Measurements from ENCODE around the gene LSAMP. TPM values are rescaled to one million over a fixed set of nuclear protein-coding genes. Genes with fewer than 3 reads are reported as not detected.
A peak's percentile ranks its signal among the peaks of the same experiment; 100 is the strongest.

The LSAMP gene
- total and polyA plus RNA-seq, 2 donors, result 7.9 to 24.0 TPM

GRCh38 chr3:116164039-116164438 is 281.2 kb downstream of the LSAMP start:
- DNase-seq (ENCODE audit: extremely low spot score), result no peak
- Histone ChIP-seq H3K4me3 (ENCODE audit: low read depth, low read length) (no peak overlapping the region), H3K27ac (ENCODE audit: low read depth) (no peak overlapping the region), H3K4me1 (ENCODE audit: insufficient read depth) (no peaks in the 10 kb centered on the region), H3K36me3 (ENCODE audit: insufficient read depth) (no peaks in the 10 kb centered on the region)
- 73% methylated on average over 2 of the region's 2 CpGs for WGBS

GRCh38 chr3:116161575-116162525 is 283.4 kb downstream of the LSAMP start:
- H3K4me3 ChIP-seq (ENCODE audit: low read depth, low read length), result no peak overlapping the region
- H3K4me1 ChIP-seq (ENCODE audit: insufficient read depth), result no peaks in the 10 kb centered on the region
- no peak for DNase-seq (ENCODE audit: extremely low spot score)
- no peak overlapping the region for H3K27ac ChIP-seq (ENCODE audit: low read depth)
- 66% methylated on average over 5 of the region's 5 CpGs for WGBS
- H3K36me3 ChIP-seq (ENCODE audit: insufficient read depth), result no peaks in the 10 kb centered on the region

DNA sequence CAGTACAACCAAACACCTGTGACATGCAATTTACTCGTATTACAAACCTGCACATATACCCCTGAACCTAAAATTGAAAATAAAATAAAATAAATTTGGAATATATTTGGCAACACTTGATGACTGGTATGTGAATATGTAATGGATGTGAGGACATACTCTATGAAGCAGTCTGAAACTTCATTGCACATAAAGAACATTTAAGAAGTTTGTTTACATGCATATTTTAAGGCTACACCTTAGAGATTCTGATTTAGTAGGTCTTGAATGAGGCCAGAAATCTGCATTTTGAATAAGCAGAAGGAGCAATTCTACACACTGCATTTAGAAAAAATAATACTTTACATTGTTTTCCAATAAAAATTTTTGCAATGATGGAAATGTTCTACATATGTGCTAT is 284.7 kb downstream of the LSAMP start:
- 95% methylated on average over 1 of the region's 1 CpG for WGBS
- Histone ChIP-seq H3K27ac (ENCODE audit: low read depth) (no peak overlapping the region), H3K4me1 (ENCODE audit: insufficient read depth) (no peaks in the 10 kb centered on the region), H3K4me3 (ENCODE audit: low read depth, low read length) (no peak overlapping the region), H3K36me3 (ENCODE audit: insufficient read depth) (no peaks in the 10 kb centered on the region)
- no peak for DNase-seq (ENCODE audit: extremely low spot score)

DNA sequence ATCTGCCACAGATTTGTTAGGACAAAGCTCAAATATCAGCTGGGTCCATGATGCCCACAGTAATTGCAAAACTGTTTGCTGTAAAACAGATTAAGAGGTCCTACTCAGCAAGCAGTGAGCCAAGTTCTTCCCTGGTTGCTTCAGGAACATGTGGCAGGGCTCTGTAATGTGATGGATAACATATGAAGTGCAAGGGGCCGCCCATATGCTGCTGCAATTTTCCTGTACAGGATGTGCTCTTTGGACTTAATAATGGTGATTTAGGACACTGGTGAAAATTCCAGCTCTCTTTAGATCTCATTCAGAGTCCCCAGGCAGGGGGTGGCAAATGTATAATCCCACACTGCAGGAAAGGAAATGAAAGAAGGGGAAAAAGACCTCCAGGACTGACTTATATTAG is 289.4 kb downstream of the LSAMP start:
- Histone ChIP-seq H3K4me1 (ENCODE audit: insufficient read depth) (no peaks in the 10 kb centered on the region), H3K36me3 (ENCODE audit: insufficient read depth) (no peaks in the 10 kb centered on the region), H3K4me3 (ENCODE audit: low read depth, low read length) (no peak overlapping the region), H3K27ac (ENCODE audit: low read depth) (no peak overlapping the region)
- DNase-seq (ENCODE audit: extremely low spot score), result no peak
- WGBS, result 58% methylated on average over 1 of the region's 1 CpG

- Histone ChIP-seq H3K27ac (ENCODE audit: low read depth) (no peak overlapping the region), H3K4me3 (ENCODE audit: low read depth, low read length) (no peak overlapping the region), H3K36me3 (ENCODE audit: insufficient read depth) (no peaks in the 10 kb centered on the region), H3K4me1 (ENCODE audit: insufficient read depth) (no peaks in the 10 kb centered on the region)
- DNase-seq (ENCODE audit: extremely low spot score), result no peak
- WGBS, result 78% methylated on average over 2 of the region's 2 CpGs
Measured at GRCh38 chr3:116154389-116154788, 290.9 kb downstream of the LSAMP start.

- H3K27ac ChIP-seq (ENCODE audit: low read depth), result no peak overlapping the region
- no peaks in the 10 kb centered on the region for H3K36me3 ChIP-seq (ENCODE audit: insufficient read depth)
- DNase-seq (ENCODE audit: extremely low spot score), result no peak
- H3K4me3 ChIP-seq (ENCODE audit: low read depth, low read length), result peak overlapping the region; percentile 28
- no peaks in the 10 kb centered on the region for H3K4me1 ChIP-seq (ENCODE audit: insufficient read depth)
- 33% methylated on average over 3 of the region's 3 CpGs for WGBS
Measured at GRCh38 chr3:116153174-116153573, 292.1 kb downstream of the LSAMP start.

GRCh38 chr3:116150655-116151167 is 294.6 kb downstream of the LSAMP start:
- no peaks in the 10 kb centered on the region for H3K36me3 ChIP-seq (ENCODE audit: insufficient read depth)
- H3K4me1 ChIP-seq (ENCODE audit: insufficient read depth), result no peaks in the 10 kb centered on the region
- H3K27ac ChIP-seq (ENCODE audit: low read depth), result no peak overlapping the region
- H3K4me3 ChIP-seq (ENCODE audit: low read depth, low read length), result no peak overlapping the region
- WGBS, result 57% methylated on average over 1 of the region's 1 CpG
- no peak for DNase-seq (ENCODE audit: extremely low spot score)

DNA sequence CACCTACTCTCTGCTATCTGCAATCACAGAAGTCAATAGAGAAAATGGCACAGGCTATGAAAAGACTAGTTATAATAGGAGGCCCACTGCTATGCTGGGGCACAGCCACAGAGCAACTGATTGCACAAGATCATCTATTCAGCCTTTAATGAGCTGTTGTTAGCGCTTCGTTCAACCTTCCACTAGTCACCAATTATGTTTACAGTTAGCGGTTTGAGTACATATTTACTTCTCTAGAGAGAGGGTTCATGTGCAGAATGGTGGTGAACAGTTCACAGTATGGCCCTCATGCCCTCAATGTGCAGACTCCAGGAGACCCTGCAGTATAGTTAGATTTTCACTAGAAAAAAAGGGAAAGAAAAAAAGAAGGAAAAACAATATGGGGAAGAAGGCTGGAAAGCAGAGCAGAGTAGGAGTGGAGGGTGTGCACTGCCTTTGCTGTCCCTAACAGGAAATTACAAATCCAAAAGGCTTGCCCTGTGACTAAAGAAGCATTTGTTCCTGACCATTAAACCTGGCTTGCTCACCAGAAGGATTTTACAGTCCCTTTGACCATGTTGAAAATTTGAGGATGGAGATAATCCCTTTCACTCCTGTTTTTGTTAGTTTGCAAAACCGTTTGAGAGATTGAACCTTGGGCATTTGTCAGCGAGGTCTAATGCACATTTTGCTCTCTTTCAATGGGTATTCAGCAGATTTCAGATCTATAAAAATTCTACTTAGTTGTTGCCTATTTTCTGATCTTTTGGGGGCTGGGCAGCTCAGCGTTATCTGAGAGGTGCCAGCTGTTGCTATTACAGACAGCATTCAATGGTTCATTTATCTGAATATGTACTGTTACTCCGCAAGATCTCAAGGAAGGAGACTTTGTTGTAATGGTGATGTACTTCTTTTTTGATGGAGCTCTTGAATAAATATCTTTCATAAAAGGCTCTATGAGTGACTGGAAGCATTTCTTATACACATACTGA is 296.1 kb downstream of the LSAMP start:
- Histone ChIP-seq H3K4me3 (ENCODE audit: low read depth, low read length) (no peak overlapping the region), H3K4me1 (ENCODE audit: insufficient read depth) (no peaks in the 10 kb centered on the region), H3K27ac (ENCODE audit: low read depth) (no peak overlapping the region), H3K36me3 (ENCODE audit: insufficient read depth) (no peaks in the 10 kb centered on the region)
- no peak for DNase-seq (ENCODE audit: extremely low spot score)
- WGBS, result 75% methylated on average over 7 of the region's 7 CpGs

- WGBS, result over 99% methylated on average over 1 of the region's 1 CpG
- H3K4me1 ChIP-seq (ENCODE audit: insufficient read depth), result no peaks in the 10 kb centered on the region
- no peak overlapping the region for H3K27ac ChIP-seq (ENCODE audit: low read depth)
- DNase-seq (ENCODE audit: extremely low spot score), result no peak
- H3K36me3 ChIP-seq (ENCODE audit: insufficient read depth), result no peaks in the 10 kb centered on the region
- H3K4me3 ChIP-seq (ENCODE audit: low read depth, low read length), result no peak overlapping the region
Measured at GRCh38 chr3:116145613-116146012, 299.7 kb downstream of the LSAMP start.

- no peak overlapping the region for H3K27ac ChIP-seq (ENCODE audit: low read depth)
- 94% methylated on average over 4 of the region's 4 CpGs for WGBS
- H3K36me3 ChIP-seq (ENCODE audit: insufficient read depth), result no peaks in the 10 kb centered on the region
- no peak for DNase-seq (ENCODE audit: extremely low spot score)
- H3K4me1 ChIP-seq (ENCODE audit: insufficient read depth), result no peaks in the 10 kb centered on the region
- no peak overlapping the region for H3K4me3 ChIP-seq (ENCODE audit: low read depth, low read length)
Measured at GRCh38 chr3:116141724-116142123, 303.6 kb downstream of the LSAMP start.

GRCh38 chr3:116140100-116140689 is 305.1 kb downstream of the LSAMP start:
- H3K36me3 ChIP-seq (ENCODE audit: insufficient read depth), result no peaks in the 10 kb centered on the region
- H3K4me1 ChIP-seq (ENCODE audit: insufficient read depth), result no peaks in the 10 kb centered on the region
- no peak for DNase-seq (ENCODE audit: extremely low spot score)
- no peak overlapping the region for H3K4me3 ChIP-seq (ENCODE audit: low read depth, low read length)
- H3K27ac ChIP-seq (ENCODE audit: low read depth), result no peak overlapping the region
- 31% methylated on average over 5 of the region's 5 CpGs for WGBS

- Histone ChIP-seq H3K4me1 (ENCODE audit: insufficient read depth) (no peaks in the 10 kb centered on the region), H3K36me3 (ENCODE audit: insufficient read depth) (no peaks in the 10 kb centered on the region), H3K27ac (ENCODE audit: low read depth) (no peak overlapping the region), H3K4me3 (ENCODE audit: low read depth, low read length) (no peak overlapping the region)
- 73% methylated on average over 2 of the region's 2 CpGs for WGBS
- DNase-seq (ENCODE audit: extremely low spot score), result no peak
Measured at GRCh38 chr3:116139641-116140040, 305.6 kb downstream of the LSAMP start.

DNA sequence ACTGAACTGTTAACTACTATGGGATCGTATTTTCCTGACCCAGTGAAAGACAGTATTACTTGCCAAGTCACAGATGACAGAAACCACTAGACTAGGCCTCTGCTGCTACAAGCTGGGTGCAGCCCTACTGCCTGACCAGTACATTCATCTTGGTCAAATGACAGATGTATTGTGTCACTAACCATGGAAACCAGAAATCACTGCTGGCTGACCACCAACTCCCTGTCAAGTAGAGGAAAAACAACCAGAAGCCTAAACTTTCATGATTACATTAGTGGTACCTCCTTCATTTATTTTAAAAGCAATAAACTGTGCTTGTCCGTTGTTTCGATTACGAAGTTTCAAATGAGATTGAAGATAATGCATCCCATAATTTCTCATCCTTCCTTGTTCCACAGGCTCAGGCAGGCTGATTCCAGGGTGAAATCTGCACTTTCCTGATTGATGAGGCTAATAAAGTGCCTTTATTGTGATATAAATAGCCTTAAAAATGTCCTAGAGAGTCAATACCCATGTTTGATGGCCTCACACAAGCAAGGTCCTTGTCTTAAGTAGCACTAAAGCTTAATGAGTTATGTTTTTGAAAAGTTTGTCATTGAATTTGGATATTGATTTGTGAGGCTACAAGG is 309.7 kb downstream of the LSAMP start:
- H3K4me1 ChIP-seq (ENCODE audit: insufficient read depth), result no peaks in the 10 kb centered on the region
- H3K36me3 ChIP-seq (ENCODE audit: insufficient read depth), result no peaks in the 10 kb centered on the region
- DNase-seq (ENCODE audit: extremely low spot score), result peak; percentile 54
- WGBS, result 25% methylated on average over 4 of the region's 4 CpGs
- no peak overlapping the region for H3K27ac ChIP-seq (ENCODE audit: low read depth)
- no peak overlapping the region for H3K4me3 ChIP-seq (ENCODE audit: low read depth, low read length)
